ENCODE results near the gene PCDHA9.

- TF ChIP-seq, protein P1, sequence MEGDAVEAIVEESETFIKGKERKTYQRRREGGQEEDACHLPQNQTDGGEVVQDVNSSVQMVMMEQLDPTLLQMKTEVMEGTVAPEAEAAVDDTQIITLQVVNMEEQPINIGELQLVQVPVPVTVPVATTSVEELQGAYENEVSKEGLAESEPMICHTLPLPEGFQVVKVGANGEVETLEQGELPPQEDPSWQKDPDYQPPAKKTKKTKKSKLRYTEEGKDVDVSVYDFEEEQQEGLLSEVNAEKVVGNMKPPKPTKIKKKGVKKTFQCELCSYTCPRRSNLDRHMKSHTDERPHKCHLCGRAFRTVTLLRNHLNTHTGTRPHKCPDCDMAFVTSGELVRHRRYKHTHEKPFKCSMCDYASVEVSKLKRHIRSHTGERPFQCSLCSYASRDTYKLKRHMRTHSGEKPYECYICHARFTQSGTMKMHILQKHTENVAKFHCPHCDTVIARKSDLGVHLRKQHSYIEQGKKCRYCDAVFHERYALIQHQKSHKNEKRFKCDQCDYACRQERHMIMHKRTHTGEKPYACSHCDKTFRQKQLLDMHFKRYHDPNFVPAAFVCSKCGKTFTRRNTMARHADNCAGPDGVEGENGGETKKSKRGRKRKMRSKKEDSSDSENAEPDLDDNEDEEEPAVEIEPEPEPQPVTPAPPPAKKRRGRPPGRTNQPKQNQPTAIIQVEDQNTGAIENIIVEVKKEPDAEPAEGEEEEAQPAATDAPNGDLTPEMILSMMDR (IDR thresholded peaks at IDR 0.05): peak in 1 of 4 experiments; percentile 43
- TF ChIP-seq POLR2A (IDR thresholded peaks at IDR 0.05): no peak
These were observed 21.3 kb downstream of the PCDHA9 start for GRCh38 chr5:140869555-140869886.

Measured in gastroesophageal sphincter (tissue), 3 donors.